Stomach (tissue), 9 donors: Measurements from ENCODE around the gene TXNDC11. TPM values are rescaled to one million over a fixed set of nuclear protein-coding genes. Genes with fewer than 3 reads are reported as not detected.

Experiments used
- DNase-seq, 2 donors: peaks; one replicate each; pipeline versions ENCODE4 v3.0.0 to v3.0.0-alpha.2; 2013 to 2019
- H3K27ac ChIP-seq, 5 donors: fragments of 200-600 bp in 4 of 5; sonication (generic) in 4 of 5; one replicate each; pipeline ENCODE4 v1.5.1; 2013 to 2019; ENCODE audit warnings: mild to moderate bottlenecking in 1 of 5, moderate library complexity in 1 of 5
- H3K27me3 ChIP-seq, 3 donors: fragments of 200-600 bp; sonication (generic); one replicate each; pipeline ENCODE4 v1.5.1; 2017 to 2019; ENCODE audit warnings: mixed run types in 1 of 3
- H3K36me3 ChIP-seq, 4 donors: fragments of 200-600 bp; sonication (generic); 1 replicate in 3 of 4; 2 replicates in 1 of 4; pipeline ENCODE4 v1.5.1; 2016 to 2019
- H3K4me1 ChIP-seq, 4 donors: fragments of 200-600 bp; sonication (generic); one replicate each; pipeline ENCODE4 v1.5.1; 2016 to 2019
- H3K4me3 ChIP-seq, 4 donors: fragments of 200-600 bp; sonication (generic) in 3 of 4; one replicate each; pipeline ENCODE4 v1.5.1; 2016 to 2019; ENCODE audit warnings: mild to moderate bottlenecking in 1 of 4
- H3K9me3 ChIP-seq, 4 donors: fragments of 200-600 bp; sonication (generic); one replicate each; pipeline ENCODE4 v1.5.1; 2016 to 2019
- CTCF ChIP-seq, 7 experiments: fragments of 450-650 bp in 4 of 7; fragments of 200-600 bp in 3 of 7; sonication (generic) in 3 of 7; IDR thresholded peaks; one replicate each; pipeline ENCODE4 v1.5.1; 2016 to 2019; ENCODE audit warnings: antibody characterized with exemption in 7 of 7, control low read depth in 2 of 7, mild to moderate bottlenecking in 1 of 7
- EP300 ChIP-seq: sonication (generic); formaldehyde crosslinking; IDR thresholded peaks from one replicate; pipeline ENCODE4 v1.6.1; 2017; ENCODE audit warnings: antibody characterized with exemption
- POLR2A ChIP-seq, 4 donors: fragments of 450-650 bp; IDR thresholded peaks; one replicate each; pipeline ENCODE4 v1.6.1; 2016; ENCODE audit warnings: antibody characterized with exemption in 4 of 4, control low read depth in 2 of 4, mild to moderate bottlenecking in 1 of 4, moderate library complexity in 1 of 4
- POLR2AphosphoS5 ChIP-seq, 3 donors: sonication (generic); formaldehyde crosslinking; IDR thresholded peaks; one replicate each; pipeline ENCODE4 v1.6.1; 2016; ENCODE audit warnings: antibody characterized with exemption in 3 of 3
- WGBS, 5 donors: extraction: QIAGEN DNeasy Blood & Tissue Kit in 3 of 5; methylation state at CpG; one replicate each; pipeline versions ENCODE4 v1.1.5 to v1.1.7; 2013 to 2018; 5-methylcytosine and 5-hydroxymethylcytosine counted together
- intact Hi-C: fragments of 100-400 bp; cut with DNase I; formaldehyde crosslinking; loops from one replicate; pipeline ENCODE4 v1.15.1; 2023; ENCODE audit warnings: low total_unique reads
- polyA plus RNA-seq, 3 donors: library from polyadenylated mRNA; stranded (reverse); fragments of 200-250 nt; gene quantifications; one replicate each; pipeline ENCODE4 v1.2.3, GENCODE V29; 2013
- total RNA-seq, 5 donors: library from RNA; depleted of rRNA; stranded (reverse); fragments of >200 nt; gene quantifications; one replicate each; pipeline versions ENCODE4 v1.1.0 to v1.2.3, GENCODE V29; 2014 to 2016
- donor health status: healthy with polysubstance abuse.
- donor health status: Bipolar disorder and iron deficiency.
- donor health status: healthy.

Gene TXNDC11
- total and polyA plus RNA-seq, 8 donors: 24.1 to 72.9 (median 42.1) TPM

DNA sequence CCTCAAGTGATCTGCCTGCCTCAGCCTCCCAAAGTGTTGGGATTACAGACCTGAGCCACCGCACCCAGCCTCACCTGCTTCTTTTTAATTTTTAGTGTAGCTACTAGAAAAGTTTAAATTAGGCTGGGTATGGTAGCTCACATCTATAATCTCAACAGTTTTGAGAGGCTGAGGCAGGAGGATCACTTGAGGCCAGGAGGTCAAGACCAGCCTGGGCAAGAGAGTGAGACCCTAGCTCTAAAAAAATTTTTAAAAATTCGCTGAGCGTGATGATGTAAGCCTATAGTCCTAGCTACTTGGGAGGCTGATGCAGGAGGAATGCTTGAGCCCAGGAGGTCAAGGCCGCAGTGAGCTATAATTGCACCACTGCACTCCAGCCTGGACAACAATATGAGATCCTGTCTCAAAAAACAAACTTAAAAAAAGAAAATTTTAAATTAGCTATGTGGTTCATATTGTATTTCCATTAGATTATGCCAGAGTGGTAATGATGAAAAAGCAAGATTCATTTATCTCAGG lies 34.9 kb downstream of the TXNDC11 start:
- H3K9me3 ChIP-seq: no peaks in the 10 kb centered on the region
- no peak overlapping the region for H3K27ac ChIP-seq
- H3K4me1 ChIP-seq: peaks cover 6 to 52% (median 31%) of the 10 kb centered on the region in 4 donors
- no peaks in the 10 kb centered on the region for H3K27me3 ChIP-seq
- peaks cover 13 to 71% (median 58%) of the 10 kb centered on the region in 4 donors for H3K36me3 ChIP-seq
- H3K4me3 ChIP-seq: no peak overlapping the region
- intact Hi-C loops: no loop called here
- DNase-seq: no peak
- TF ChIP-seq POLR2A (IDR thresholded peaks at IDR 0.05) (no peak), EP300 (no peak), POLR2AphosphoS5 (IDR thresholded peaks at IDR 0.05) (no peak), CTCF (IDR thresholded peaks at IDR 0.05) (no peak)
- 93 to 99% (median 96%) methylated on average over 4 of the region's 4 CpGs for WGBS, 5 donors

GRCh38 chr16:11706180-11706742 lies 36.4 kb downstream of the TXNDC11 start:
- peak in 1 of 2 donors; percentile 46 for DNase-seq
- TF ChIP-seq POLR2A (IDR thresholded peaks at IDR 0.05) (no peak), CTCF (IDR thresholded peaks at IDR 0.05) (no peak), POLR2AphosphoS5 (IDR thresholded peaks at IDR 0.05) (no peak), EP300 (no peak)
- peaks cover 3 to 44% (median 20%) of the 10 kb centered on the region in 4 donors for H3K4me1 ChIP-seq
- 63 to 85% (median 74%) methylated on average over 5 of the region's 5 CpGs for WGBS, 5 donors
- no peak overlapping the region for H3K4me3 ChIP-seq
- H3K27ac ChIP-seq: peak overlapping the region in 1 of 5 donors; percentile 27
- no peaks in the 10 kb centered on the region for H3K27me3 ChIP-seq
- no peaks in the 10 kb centered on the region for H3K9me3 ChIP-seq
- H3K36me3 ChIP-seq: peaks cover 11 to 73% (median 59%) of the 10 kb centered on the region in 4 donors
- intact Hi-C loops: no loop called here

DNA sequence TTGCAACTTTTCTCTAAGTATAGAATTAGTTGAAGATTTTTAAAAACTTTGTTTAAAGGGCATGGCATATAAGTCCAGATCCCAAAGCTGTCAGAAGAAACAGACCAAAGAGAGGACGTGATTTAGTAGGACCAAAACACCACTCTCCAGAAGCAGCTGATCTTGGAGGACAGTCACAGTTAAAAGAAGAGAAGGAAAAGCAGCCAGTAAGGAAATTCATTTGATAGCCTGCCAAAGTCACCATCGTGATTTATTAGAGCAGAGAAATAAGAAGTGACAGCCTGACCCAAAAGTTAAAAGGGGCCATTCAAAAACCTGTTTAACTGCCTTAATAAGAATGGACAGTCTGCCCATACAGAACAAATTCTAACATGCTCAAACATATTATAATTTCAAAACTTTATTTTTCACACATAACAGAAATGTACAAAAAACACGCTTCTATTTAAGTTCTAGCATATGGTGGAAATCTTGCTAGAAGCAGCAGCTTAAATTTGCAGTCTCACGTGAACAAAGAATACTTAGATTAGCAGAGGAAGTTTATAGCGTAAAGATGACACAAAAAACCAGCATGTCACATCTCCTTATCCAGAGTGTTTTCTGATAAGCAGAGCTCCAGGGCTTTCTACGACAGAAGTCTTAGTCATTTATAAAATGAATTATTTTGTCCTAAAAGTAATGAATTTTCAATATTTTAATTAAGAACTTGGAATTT lies 37.2 kb downstream of the TXNDC11 start:
- TF ChIP-seq EP300 (no peak), POLR2A (IDR thresholded peaks at IDR 0.05) (no peak), POLR2AphosphoS5 (IDR thresholded peaks at IDR 0.05) (no peak), CTCF (IDR thresholded peaks at IDR 0.05) (no peak)
- Histone ChIP-seq H3K36me3 (peaks cover 3 to 73% (median 55%) of the 10 kb centered on the region in 4 donors), H3K4me1 (peaks cover 0 to 46% (median 20%) of the 10 kb centered on the region in 4 donors), H3K27ac (no peak overlapping the region), H3K27me3 (no peaks in the 10 kb centered on the region), H3K4me3 (no peak overlapping the region), H3K9me3 (no peaks in the 10 kb centered on the region)
- no peak for DNase-seq
- WGBS, 5 donors: 59 to 78% (median 68%) methylated on average over 6 of the region's 6 CpGs
- intact Hi-C loops: no loop called here

DNA sequence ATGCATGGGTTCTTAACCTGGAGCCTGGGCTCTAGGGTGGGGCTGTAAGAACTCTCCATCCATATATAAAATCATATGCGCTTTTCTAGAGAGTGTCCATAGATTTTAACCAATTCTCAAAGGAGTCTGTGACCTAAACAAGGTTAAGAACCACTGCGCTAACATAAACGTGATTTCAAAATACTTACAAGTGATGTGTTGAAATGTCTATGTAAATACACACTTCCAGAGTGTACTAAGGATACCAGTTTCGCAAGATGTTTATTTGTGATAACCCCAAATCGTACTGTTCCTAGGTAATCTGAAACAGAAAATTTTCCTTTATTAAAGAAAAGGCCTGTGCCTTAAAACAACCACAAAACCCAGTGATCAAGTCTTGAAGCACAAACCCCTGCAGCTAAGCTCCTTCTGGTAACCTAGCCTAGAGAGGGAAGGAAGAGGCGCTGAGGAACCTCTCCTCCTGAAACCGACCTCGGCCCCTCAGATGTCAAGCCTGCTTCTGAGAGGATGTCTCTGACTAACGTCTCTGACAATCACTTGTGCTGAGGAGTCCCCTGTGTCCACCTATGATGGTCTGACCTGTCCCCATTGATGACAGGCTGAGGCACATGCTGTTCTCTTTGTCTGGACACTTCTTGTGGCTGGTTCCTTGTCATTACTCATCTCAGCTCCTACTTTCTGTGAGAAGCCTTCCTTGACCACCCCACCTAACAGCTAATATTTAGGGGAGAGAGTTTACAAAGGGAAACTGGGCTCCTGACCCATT lies 42.2 kb downstream of the TXNDC11 start:
- WGBS, 5 donors: 56 to 66% (median 63%) methylated on average over 9 of the region's 9 CpGs
- H3K36me3 ChIP-seq: peaks cover 41 to 83% (median 73%) of the 10 kb centered on the region in 4 donors

More for the DNA sequence above, 42.2 kb downstream of the TXNDC11 start:
- intact Hi-C loops: no loop called here
- DNase-seq: no peak
- Histone ChIP-seq H3K4me1 (peaks cover 0 to 47% (median 23%) of the 10 kb centered on the region in 4 donors), H3K9me3 (no peaks in the 10 kb centered on the region), H3K27ac (peak overlapping the region in 2 of 5 donors; percentile 22 to 67), H3K4me3 (no peak overlapping the region), H3K27me3 (no peaks in the 10 kb centered on the region)
- TF ChIP-seq EP300: no peak
- no peak for TF ChIP-seq POLR2AphosphoS5 (IDR thresholded peaks at IDR 0.05)
- no peak for TF ChIP-seq POLR2A (IDR thresholded peaks at IDR 0.05)
- no peak for TF ChIP-seq CTCF (IDR thresholded peaks at IDR 0.05)
